ENCODE measurements around the gene PRCC.

- TF ChIP-seq CTCF (conservative IDR thresholded peaks at IDR 0.05; ENCODE audit: low read depth, low read length), result no peak
- no peak for TF ChIP-seq EZH2phosphoT487 (IDR thresholded peaks at IDR 0.05; ENCODE audit: borderline replicate concordance, low read length)
These were observed 17.1 kb upstream of the PRCC start for GRCh38 chr1:156750191-156750672.
